K562 (cell line): ENCODE data around the gene ADAMTS2.

Experiments
- POLR2A ChIP-seq: fragments of 450-650 bp; conservative IDR thresholded peaks from 2 replicates; pipeline ENCODE4 v1.6.1; 2016
- TF ChIP-seq, protein P1 (sequence below), 3 experiments: fragments of 200-800 bp in 1 of 3; fragments of 250-450 bp in 1 of 3; fragments of 450-650 bp in 1 of 3; sonication (Bioruptor Pico) in 1 of 3; sonication (Bioruptor generic) in 1 of 3; formaldehyde crosslinking in 1 of 3; IDR thresholded peaks; 2 replicates each; pipeline versions ENCODE4 v1.6.1 to v1.8.0; 2016 to 2022; ENCODE audit warnings: mild to moderate bottlenecking in 2 of 3, missing genetic modification characterization in 2 of 3, missing compliant biosample characterization in 1 of 3, moderate library complexity in 1 of 3
- TF ChIP-seq, protein P2 (sequence below): sonication (generic); formaldehyde crosslinking; IDR thresholded peaks from 2 replicates; pipeline ENCODE4 v1.8.0; 2022; ENCODE audit warnings: mild to moderate bottlenecking, low read depth, missing genetic modification reagents
- TF ChIP-seq, protein P3 (sequence below): IDR thresholded peaks from 2 replicates; pipeline ENCODE4 v1.6.1; 2012; ENCODE audit warnings: low read depth, low read length, improper control_type of control experiment, borderline replicate concordance
- TF ChIP-seq, protein P4 (sequence below): sonication (generic); formaldehyde crosslinking; IDR thresholded peaks from 2 replicates; pipeline ENCODE4 v1.8.0; 2022; ENCODE audit warnings: mild to moderate bottlenecking, missing genetic modification reagents

DNA sequence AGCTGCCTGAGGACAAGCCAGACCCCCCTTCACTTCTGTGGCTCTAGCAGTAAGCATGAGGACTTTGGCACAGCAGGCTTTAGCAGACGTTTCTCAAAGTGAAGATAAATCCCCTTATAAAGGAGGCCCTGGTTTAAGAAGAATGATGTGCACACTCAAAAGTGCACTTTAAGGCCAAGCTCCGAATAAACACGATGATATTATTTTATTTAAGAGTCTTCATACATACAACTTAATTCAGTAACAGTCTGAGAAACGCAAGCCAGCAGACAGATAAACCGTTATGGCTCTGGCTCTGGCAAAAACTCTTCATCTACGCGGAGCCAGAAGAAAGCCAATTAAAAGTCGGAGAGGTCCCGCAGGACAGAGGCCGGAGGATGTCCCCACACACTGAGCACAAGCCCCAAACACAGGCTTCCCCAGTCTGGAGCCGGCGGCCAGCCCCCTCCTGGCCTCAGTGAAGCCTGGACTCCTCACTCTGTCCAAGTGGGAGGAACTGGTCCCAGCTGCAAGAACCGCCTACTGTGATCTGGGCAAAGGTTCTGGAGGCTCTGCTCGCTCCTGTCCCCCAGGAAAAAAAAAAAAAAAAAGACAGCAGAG is 44.6 kb downstream of the ADAMTS2 start:
- no peak for TF ChIP-seq POLR2A
- TF ChIP-seq, protein P1, sequence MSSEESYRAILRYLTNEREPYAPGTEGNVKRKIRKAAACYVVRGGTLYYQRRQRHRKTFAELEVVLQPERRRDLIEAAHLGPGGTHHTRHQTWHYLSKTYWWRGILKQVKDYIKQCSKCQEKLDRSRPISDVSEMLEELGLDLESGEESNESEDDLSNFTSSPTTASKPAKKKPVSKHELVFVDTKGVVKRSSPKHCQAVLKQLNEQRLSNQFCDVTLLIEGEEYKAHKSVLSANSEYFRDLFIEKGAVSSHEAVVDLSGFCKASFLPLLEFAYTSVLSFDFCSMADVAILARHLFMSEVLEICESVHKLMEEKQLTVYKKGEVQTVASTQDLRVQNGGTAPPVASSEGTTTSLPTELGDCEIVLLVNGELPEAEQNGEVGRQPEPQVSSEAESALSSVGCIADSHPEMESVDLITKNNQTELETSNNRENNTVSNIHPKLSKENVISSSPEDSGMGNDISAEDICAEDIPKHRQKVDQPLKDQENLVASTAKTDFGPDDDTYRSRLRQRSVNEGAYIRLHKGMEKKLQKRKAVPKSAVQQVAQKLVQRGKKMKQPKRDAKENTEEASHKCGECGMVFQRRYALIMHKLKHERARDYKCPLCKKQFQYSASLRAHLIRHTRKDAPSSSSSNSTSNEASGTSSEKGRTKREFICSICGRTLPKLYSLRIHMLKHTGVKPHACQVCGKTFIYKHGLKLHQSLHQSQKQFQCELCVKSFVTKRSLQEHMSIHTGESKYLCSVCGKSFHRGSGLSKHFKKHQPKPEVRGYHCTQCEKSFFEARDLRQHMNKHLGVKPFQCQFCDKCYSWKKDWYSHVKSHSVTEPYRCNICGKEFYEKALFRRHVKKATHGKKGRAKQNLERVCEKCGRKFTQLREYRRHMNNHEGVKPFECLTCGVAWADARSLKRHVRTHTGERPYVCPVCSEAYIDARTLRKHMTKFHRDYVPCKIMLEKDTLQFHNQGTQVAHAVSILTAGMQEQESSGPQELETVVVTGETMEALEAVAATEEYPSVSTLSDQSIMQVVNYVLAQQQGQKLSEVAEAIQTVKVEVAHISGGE (CRISPR knock-in tag; IDR thresholded peaks at IDR 0.05), result no peak
- TF ChIP-seq, protein P2, sequence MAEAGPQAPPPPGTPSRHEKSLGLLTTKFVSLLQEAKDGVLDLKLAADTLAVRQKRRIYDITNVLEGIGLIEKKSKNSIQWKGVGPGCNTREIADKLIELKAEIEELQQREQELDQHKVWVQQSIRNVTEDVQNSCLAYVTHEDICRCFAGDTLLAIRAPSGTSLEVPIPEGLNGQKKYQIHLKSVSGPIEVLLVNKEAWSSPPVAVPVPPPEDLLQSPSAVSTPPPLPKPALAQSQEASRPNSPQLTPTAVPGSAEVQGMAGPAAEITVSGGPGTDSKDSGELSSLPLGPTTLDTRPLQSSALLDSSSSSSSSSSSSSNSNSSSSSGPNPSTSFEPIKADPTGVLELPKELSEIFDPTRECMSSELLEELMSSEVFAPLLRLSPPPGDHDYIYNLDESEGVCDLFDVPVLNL (CRISPR knock-in tag), result no peak
- TF ChIP-seq, protein P3, sequence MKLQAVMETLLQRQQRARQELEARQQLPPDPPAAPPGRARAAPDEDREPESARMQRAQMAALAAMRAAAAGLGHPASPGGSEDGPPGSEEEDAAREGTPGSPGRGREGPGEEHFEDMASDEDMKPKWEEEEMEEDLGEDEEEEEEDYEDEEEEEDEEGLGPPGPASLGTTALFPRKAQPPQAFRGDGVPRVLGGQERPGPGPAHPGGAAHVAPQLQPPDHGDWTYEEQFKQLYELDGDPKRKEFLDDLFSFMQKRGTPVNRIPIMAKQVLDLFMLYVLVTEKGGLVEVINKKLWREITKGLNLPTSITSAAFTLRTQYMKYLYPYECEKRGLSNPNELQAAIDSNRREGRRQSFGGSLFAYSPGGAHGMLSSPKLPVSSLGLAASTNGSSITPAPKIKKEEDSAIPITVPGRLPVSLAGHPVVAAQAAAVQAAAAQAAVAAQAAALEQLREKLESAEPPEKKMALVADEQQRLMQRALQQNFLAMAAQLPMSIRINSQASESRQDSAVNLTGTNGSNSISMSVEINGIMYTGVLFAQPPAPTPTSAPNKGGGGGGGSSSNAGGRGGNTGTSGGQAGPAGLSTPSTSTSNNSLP, result no peak
- TF ChIP-seq, protein P4, sequence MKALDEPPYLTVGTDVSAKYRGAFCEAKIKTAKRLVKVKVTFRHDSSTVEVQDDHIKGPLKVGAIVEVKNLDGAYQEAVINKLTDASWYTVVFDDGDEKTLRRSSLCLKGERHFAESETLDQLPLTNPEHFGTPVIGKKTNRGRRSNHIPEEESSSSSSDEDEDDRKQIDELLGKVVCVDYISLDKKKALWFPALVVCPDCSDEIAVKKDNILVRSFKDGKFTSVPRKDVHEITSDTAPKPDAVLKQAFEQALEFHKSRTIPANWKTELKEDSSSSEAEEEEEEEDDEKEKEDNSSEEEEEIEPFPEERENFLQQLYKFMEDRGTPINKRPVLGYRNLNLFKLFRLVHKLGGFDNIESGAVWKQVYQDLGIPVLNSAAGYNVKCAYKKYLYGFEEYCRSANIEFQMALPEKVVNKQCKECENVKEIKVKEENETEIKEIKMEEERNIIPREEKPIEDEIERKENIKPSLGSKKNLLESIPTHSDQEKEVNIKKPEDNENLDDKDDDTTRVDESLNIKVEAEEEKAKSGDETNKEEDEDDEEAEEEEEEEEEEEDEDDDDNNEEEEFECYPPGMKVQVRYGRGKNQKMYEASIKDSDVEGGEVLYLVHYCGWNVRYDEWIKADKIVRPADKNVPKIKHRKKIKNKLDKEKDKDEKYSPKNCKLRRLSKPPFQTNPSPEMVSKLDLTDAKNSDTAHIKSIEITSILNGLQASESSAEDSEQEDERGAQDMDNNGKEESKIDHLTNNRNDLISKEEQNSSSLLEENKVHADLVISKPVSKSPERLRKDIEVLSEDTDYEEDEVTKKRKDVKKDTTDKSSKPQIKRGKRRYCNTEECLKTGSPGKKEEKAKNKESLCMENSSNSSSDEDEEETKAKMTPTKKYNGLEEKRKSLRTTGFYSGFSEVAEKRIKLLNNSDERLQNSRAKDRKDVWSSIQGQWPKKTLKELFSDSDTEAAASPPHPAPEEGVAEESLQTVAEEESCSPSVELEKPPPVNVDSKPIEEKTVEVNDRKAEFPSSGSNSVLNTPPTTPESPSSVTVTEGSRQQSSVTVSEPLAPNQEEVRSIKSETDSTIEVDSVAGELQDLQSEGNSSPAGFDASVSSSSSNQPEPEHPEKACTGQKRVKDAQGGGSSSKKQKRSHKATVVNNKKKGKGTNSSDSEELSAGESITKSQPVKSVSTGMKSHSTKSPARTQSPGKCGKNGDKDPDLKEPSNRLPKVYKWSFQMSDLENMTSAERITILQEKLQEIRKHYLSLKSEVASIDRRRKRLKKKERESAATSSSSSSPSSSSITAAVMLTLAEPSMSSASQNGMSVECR (CRISPR knock-in tag), result no peak
